ENCODE results near the gene FLG2.
"Not testable (repeated sequence)": the region's sequence is repeated elsewhere in the genome, so short reads cannot be mapped to it uniquely, and the experiment has no call there.

Gene FLG2

GRCh38 chr1:152359906-152360305 lies at the start of gene FLG2:
Gene FLG2 (minus strand): TSS chr1:152360006. CDS start chr1:152358884, 1,122 bp downstream.
- no peak for DNase-seq

- no peak for DNase-seq
Observed at GRCh38 chr1:152408664-152409063, 48.9 kb upstream of the FLG2 start.

- no peak for DNase-seq
Observed at GRCh38 chr1:152398812-152399698, 39.2 kb upstream of the FLG2 start.

GRCh38 chr1:152397474-152397873 lies 37.7 kb upstream of the FLG2 start:
- no peak for DNase-seq

- DNase-seq: no peak
Observed at GRCh38 chr1:152394151-152394550, 34.3 kb upstream of the FLG2 start.

GRCh38 chr1:152392909-152393308 lies 33.1 kb upstream of the FLG2 start:
- no peak for DNase-seq

- DNase-seq: no peak
Observed at GRCh38 chr1:152388889-152389288, 29.1 kb upstream of the FLG2 start.

GRCh38 chr1:152386940-152387339 lies 27.1 kb upstream of the FLG2 start:
- DNase-seq: no peak

- DNase-seq: no peak
Observed at GRCh38 chr1:152380932-152381331, 21.1 kb upstream of the FLG2 start.

- DNase-seq: no peak
Observed at GRCh38 chr1:152374451-152374850, 14.6 kb upstream of the FLG2 start.

- DNase-seq: no peak
Observed at GRCh38 chr1:152372672-152373071, 12.9 kb upstream of the FLG2 start.

- no peak for DNase-seq
Observed at GRCh38 chr1:152367436-152367835, 7.6 kb upstream of the FLG2 start.

GRCh38 chr1:152356736-152357135 lies 3.1 kb downstream of the FLG2 start:
- DNase-seq: no peak

GRCh38 chr1:152349611-152350010 lies 10.2 kb downstream of the FLG2 start:
- DNase-seq: no peak

GRCh38 chr1:152348447-152348846 lies 11.4 kb downstream of the FLG2 start:
- no peak for DNase-seq

- DNase-seq: no peak
Observed at GRCh38 chr1:152347116-152347728, 12.6 kb downstream of the FLG2 start.

GRCh38 chr1:152344438-152344837 lies 15.4 kb downstream of the FLG2 start:
- DNase-seq: no peak

GRCh38 chr1:152343006-152343405 lies 16.8 kb downstream of the FLG2 start:
- no peak for DNase-seq

GRCh38 chr1:152335399-152335798 lies 24.4 kb downstream of the FLG2 start:
- no peak for DNase-seq

- no peak for DNase-seq
Observed at GRCh38 chr1:152328801-152329391, 30.9 kb downstream of the FLG2 start.

GRCh38 chr1:152325111-152325510 lies 34.7 kb downstream of the FLG2 start, which contains the start of gene FLG:
Gene FLG (minus strand): TSS chr1:152325239. CDS start chr1:152315456, 9,783 bp downstream.
- DNase-seq: no peak

GRCh38 chr1:152313970-152314369 lies 45.8 kb downstream of the FLG2 start:
- no peak for DNase-seq

GRCh38 chr1:152313319-152313801 lies 46.4 kb downstream of the FLG2 start:
- no peak for DNase-seq

- DNase-seq: not testable (repeated sequence)
Observed at GRCh38 chr1:152312169-152312568, 47.6 kb downstream of the FLG2 start.
